ENCODE data around the gene AKAP6.

Gene AKAP6

DNA sequence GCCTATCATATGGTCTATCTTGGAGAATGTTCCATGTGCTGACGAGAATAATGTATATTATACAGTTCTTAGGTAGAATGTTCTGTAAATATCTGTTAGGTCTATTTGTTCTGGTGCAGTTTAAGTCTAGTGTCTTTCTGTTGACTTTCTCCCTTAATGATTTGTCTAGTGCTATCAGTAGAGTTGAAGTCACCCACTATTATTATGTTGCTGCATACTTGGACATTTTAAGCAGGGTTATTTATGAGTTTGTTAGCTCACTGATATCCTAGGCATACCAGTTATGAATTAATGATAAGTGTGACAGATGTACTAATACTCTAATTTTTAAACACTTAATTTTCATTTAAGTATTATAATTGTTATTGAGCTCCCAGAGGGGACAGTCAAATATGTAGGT is 292.5 kb downstream of the AKAP6 start:
- no peak overlapping the region for H3K4me2 ChIP-seq (ENCODE audit: low read length)

DNA sequence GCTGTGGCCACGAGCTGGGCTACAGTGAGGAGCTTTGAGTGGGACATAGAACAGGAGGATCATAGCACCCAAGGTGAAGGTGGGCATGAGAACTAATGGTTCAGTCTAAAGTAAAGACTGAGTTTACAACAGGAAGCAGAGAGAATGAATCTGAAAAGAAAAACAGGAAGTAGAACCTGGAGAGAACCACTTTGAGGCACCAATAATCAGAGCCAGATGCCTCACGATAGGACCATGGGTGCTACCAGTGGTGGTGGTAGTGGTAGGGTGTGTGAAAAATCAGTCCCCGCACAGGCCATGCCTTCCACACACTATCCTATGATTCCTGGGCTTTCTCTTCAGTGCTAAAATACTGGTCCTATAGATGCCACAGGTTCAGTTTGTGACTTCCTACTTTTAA is 293.6 kb downstream of the AKAP6 start:
- H3F3A ChIP-seq (ENCODE audit: control insufficient read depth, insufficient read depth): no peaks in the 10 kb centered on the region
- no peaks in the 10 kb centered on the region for H3K9me3 ChIP-seq (ENCODE audit: control insufficient read depth, insufficient read depth, low read length)
- no peak overlapping the region for H3K4me2 ChIP-seq (ENCODE audit: low read length)
- H3K27me3 ChIP-seq (ENCODE audit: control insufficient read depth, low read length): no peaks in the 10 kb centered on the region
- no peaks in the 10 kb centered on the region for H3K4me1 ChIP-seq (ENCODE audit: control insufficient read depth, low read length)
- TF ChIP-seq EZH2phosphoT487 (IDR thresholded peaks at IDR 0.05; ENCODE audit: borderline replicate concordance, low read length): no peak
- TF ChIP-seq, protein P1, sequence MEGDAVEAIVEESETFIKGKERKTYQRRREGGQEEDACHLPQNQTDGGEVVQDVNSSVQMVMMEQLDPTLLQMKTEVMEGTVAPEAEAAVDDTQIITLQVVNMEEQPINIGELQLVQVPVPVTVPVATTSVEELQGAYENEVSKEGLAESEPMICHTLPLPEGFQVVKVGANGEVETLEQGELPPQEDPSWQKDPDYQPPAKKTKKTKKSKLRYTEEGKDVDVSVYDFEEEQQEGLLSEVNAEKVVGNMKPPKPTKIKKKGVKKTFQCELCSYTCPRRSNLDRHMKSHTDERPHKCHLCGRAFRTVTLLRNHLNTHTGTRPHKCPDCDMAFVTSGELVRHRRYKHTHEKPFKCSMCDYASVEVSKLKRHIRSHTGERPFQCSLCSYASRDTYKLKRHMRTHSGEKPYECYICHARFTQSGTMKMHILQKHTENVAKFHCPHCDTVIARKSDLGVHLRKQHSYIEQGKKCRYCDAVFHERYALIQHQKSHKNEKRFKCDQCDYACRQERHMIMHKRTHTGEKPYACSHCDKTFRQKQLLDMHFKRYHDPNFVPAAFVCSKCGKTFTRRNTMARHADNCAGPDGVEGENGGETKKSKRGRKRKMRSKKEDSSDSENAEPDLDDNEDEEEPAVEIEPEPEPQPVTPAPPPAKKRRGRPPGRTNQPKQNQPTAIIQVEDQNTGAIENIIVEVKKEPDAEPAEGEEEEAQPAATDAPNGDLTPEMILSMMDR (IDR thresholded peaks at IDR 0.05; ENCODE audit: low read depth, low read length, poor library complexity, severe bottlenecking): no peak
- H3K36me3 ChIP-seq (ENCODE audit: control insufficient read depth, low read length): no peaks in the 10 kb centered on the region
- no peak overlapping the region for H3K4me3 ChIP-seq (ENCODE audit: low read length)
- no peaks in the 10 kb centered on the region for H3K79me2 ChIP-seq (ENCODE audit: control insufficient read depth, low read length)
- H4K20me1 ChIP-seq (ENCODE audit: control insufficient read depth, insufficient read depth, low read depth, low read length): no peaks in the 10 kb centered on the region
- H3K27ac ChIP-seq (ENCODE audit: low read depth, low read length): no peak overlapping the region
- no peaks in the 10 kb centered on the region for H3K9me2 ChIP-seq (replicated peaks; ENCODE audit: control insufficient read depth, low read length)

More for the DNA sequence above, 292.5 kb downstream of the AKAP6 start:
- Histone ChIP-seq H3K9me2 (replicated peaks; ENCODE audit: control insufficient read depth, low read length) (no peaks in the 10 kb centered on the region), H3K4me1 (ENCODE audit: control insufficient read depth, low read length) (no peaks in the 10 kb centered on the region), H3K27ac (ENCODE audit: low read depth, low read length) (no peak overlapping the region), H4K20me1 (ENCODE audit: control insufficient read depth, insufficient read depth, low read depth, low read length) (no peaks in the 10 kb centered on the region), H3K27me3 (ENCODE audit: control insufficient read depth, low read length) (no peaks in the 10 kb centered on the region), H3K36me3 (ENCODE audit: control insufficient read depth, low read length) (no peaks in the 10 kb centered on the region), H3K4me3 (ENCODE audit: low read length) (no peak overlapping the region), H3K79me2 (ENCODE audit: control insufficient read depth, low read length) (no peaks in the 10 kb centered on the region), H3K9me3 (ENCODE audit: control insufficient read depth, insufficient read depth, low read length) (no peaks in the 10 kb centered on the region), H3F3A (ENCODE audit: control insufficient read depth, insufficient read depth) (no peaks in the 10 kb centered on the region)
- TF ChIP-seq, protein P1 (IDR thresholded peaks at IDR 0.05; ENCODE audit: low read depth, low read length, poor library complexity, severe bottlenecking): no peak
- TF ChIP-seq EZH2phosphoT487 (IDR thresholded peaks at IDR 0.05; ENCODE audit: borderline replicate concordance, low read length): no peak

- H3K79me2 ChIP-seq (ENCODE audit: control insufficient read depth, low read length): no peaks in the 10 kb centered on the region
- H3K4me1 ChIP-seq (ENCODE audit: control insufficient read depth, low read length): no peaks in the 10 kb centered on the region
- H3K4me2 ChIP-seq (ENCODE audit: low read length): no peak overlapping the region
- TF ChIP-seq, protein P1 (IDR thresholded peaks at IDR 0.05; ENCODE audit: low read depth, low read length, poor library complexity, severe bottlenecking): no peak
- no peak for TF ChIP-seq EZH2phosphoT487 (IDR thresholded peaks at IDR 0.05; ENCODE audit: borderline replicate concordance, low read length)
- H3K9me3 ChIP-seq (ENCODE audit: control insufficient read depth, insufficient read depth, low read length): no peaks in the 10 kb centered on the region
- H3K9me2 ChIP-seq (replicated peaks; ENCODE audit: control insufficient read depth, low read length): no peaks in the 10 kb centered on the region
- H3F3A ChIP-seq (ENCODE audit: control insufficient read depth, insufficient read depth): no peaks in the 10 kb centered on the region
- no peaks in the 10 kb centered on the region for H4K20me1 ChIP-seq (ENCODE audit: control insufficient read depth, insufficient read depth, low read depth, low read length)
- H3K27me3 ChIP-seq (ENCODE audit: control insufficient read depth, low read length): no peaks in the 10 kb centered on the region
- H3K4me3 ChIP-seq (ENCODE audit: low read length): no peak overlapping the region
- H3K27ac ChIP-seq (ENCODE audit: low read depth, low read length): no peak overlapping the region
- no peaks in the 10 kb centered on the region for H3K36me3 ChIP-seq (ENCODE audit: control insufficient read depth, low read length)
Measured at GRCh38 chr14:32623300-32624093, 294.4 kb downstream of the AKAP6 start.
